ENCODE measurements around the gene FKRP.
A peak's percentile ranks its signal among the peaks of the same experiment; 100 is the strongest.
"Not testable (repeated sequence)": the region's sequence is repeated elsewhere in the genome, so short reads cannot be mapped to it uniquely, and the experiment has no call there.

FKRP gene, protein sequence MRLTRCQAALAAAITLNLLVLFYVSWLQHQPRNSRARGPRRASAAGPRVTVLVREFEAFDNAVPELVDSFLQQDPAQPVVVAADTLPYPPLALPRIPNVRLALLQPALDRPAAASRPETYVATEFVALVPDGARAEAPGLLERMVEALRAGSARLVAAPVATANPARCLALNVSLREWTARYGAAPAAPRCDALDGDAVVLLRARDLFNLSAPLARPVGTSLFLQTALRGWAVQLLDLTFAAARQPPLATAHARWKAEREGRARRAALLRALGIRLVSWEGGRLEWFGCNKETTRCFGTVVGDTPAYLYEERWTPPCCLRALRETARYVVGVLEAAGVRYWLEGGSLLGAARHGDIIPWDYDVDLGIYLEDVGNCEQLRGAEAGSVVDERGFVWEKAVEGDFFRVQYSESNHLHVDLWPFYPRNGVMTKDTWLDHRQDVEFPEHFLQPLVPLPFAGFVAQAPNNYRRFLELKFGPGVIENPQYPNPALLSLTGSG

DNA sequence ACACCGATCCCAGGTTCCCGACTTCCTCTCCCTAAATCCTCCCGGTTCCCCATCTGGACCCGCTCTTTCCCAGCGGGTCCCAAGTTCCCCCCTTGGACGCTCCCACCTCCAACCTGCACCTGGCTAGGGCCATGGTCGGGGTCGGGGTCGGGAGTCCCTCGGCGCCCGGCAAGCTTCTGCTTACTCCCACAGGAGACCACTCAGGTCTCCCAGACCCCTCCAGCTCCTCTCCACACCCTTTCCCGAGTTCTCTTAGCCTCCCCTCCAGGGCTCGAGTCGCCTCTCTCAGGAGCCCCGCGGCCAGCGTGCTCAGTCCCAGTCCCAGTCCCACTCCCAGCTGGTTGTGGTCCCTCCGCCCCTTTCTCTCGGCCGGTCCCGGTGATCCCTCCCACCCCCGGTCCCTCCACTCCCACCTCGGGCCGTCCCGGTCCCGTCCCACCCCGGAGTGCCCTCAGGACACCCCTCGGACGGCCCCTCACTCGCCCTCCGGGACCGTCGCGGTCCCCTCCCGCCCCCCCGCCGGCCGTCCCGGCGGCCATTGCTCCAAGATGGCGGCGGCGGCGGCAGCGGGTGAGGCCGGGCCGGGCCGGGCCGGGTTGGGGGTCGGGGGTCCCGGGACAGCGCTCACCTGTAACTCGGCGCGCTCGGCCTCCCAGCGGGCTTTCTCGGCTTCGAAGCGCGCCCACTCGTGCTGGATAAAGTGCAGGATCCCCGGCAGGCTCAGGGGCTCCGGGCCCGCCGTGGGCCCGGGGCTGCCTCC lies at the start of gene FKRP:
FKRP (plus strand) TSS at position 537 of the 760 bp plus-strand sequence. CDS start 9,394 bp downstream, outside the sequence.
- peak; percentile 18 to 35 for DNase-seq

DNA sequence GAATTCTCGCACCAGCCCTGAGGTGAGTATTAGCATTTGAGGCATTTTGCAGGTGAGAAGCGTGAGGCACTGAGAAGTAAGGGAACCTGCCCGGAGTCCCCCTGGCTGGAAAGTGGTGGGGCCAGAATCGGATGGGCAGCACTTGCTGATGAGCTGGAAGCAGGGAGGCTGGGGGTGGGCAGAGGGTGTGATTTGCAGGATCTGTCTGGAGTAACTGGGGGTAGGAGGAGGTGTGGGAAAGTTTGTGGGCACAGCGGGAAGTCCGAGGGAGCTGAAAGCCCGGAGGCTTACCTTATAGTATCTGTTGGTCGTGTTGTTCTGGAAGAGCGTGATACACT lies 49.0 kb upstream of the FKRP start:
- DNase-seq: no peak

DNA sequence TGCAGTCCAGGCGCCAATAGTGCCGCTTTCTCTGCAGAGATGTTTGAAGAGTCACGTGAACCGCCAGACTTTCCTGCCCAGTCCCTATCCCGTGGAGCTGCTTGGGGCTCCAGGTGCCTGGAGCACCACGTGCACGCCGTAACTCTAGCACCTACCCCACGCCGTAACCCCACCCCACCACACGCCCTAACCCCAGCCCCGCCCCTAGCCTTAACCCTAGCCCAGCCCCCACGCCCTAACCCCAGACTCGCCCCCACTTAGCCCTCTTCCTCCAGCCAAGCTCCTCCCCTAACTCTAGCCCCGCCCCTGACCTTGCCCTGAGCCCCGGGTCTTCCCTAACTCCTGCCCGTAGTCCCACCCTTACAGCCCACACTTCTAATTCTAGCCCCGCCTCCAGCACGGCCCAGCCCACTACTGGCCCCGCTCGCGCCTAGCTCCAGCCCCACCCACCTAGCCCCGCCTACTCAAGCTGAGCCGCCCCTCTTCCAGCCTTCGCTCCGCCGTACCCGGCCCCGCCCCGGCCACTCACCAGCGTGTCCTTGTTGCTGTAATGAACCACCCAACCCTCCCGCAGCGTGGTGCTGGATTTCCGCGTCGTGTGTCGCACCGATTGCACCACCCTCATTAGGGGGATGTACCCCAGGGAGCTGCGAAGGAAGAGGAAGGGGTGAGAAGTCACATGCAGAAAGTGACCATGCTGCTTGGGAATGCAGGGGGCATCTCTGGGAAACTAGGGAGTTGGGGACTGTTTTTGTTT lies 48.5 kb upstream of the FKRP start:
- DNase-seq: peak; percentile 11 to 37

DNA sequence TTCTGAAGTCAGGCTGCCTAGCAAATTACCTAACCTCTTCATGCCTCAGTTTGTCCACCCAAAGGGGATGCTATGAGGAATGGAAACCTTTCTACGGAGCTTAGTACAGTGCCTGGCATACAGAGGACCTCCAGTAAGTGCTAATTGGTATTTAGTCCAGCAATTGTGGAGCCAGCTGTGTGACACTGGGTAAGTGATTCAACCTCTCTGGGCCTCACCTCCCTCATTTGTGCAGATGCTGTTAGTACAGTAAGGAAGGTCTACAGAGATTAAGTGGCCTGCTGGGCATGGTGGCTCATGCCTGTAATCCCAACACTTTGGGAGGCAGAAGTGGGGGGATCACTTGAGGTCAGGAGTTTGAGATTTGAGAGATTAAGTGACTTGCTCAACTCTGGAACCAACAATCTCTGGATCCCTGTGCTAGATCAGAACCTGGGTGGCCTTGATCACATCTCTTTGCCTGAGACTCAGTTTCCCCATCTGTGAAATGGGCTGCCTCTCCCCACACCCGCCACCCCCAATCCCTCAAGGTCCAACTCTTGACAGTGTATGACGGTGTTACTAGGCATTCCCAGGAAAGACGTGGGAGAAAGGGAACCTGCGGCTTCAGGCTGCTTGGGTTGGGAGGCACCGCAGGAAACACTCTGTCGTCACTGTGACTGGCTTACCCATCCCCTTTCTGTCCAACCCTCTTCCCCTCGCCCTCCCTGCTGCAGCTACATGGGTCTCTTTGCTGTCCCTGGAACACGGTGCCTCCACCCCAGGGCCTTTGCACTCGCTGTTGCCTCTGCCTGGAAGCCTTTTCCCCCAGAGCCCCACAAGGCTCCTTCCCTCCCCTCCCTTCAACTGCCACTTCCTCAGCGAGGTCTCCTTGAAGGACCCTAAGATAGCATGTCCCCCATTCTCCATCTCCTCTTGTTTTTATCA lies 47.2 kb upstream of the FKRP start:
- no peak for DNase-seq

DNA sequence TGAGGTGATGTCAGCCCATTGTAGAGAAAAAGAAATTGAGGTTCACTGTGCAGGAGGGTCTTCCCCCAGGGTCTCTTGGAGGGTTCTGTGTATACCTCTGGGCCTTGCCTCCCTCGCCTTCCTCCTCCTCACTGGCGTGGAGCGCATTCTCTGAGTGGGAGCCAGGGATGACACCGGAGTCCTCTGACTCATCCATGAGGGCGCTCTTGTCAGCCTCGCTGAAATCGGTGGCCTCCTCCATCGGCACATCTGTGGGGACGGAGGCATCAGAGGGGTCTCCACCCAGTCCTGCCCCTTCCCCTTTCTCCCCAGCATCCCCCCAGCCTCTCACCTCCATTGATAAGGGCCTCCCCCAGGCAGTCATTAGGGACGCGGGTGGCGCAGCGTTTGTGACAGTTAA lies 45.2 kb upstream of the FKRP start:
- no peak for DNase-seq

DNA sequence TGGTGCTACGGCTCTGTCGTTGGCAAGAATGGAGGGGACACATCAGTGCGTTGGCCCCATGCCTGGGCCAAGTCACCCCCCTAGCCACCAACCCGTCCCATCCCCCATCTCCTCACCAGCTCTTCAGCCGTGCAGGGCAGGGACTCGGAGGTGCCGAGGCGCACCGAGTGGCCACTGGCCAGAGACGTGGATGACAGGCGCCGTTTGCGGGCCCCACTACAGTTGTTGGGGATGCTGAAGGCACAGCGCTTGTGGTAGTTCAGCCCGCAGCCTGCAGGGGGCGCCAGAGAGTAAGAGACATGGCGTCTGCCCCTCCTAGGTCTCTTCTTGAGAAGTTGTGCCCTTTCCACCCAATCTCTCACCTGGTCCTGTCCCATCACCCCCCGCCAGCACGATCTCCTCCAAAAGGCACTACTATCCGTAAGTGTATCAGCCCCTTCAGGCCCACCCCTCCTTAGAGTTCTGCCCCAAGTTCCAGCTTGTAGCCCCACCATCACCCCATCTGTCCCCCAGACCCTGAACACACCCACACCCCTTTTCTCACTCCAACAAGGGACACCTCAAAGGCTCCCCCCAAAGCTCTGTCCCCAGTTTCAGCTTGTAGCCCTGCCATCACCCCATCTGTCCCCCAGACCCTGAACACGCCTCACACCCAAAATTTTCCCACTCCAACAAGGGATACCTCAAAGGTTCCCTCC lies 41.3 kb upstream of the FKRP start:
- DNase-seq: peak; percentile 77 to 85

DNA sequence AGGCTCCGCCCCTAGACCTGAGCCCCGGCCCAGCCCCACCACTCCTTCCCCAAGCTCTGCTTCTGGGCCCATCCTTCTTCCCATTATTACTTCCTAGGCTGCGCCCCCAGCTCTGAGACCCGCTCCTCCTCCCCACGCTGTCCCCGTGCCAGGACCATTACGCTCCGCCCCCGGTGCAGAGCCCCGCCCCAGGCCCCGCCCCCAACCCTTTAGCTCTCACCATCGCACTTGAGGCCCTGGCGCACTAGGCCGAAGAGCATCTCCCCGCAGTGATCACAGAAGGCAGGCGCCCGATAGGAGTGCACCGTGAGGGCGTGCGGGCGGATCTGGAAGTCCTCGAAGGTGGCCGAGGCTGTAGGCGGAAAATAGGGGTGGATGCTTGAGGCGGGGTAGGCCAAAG lies 35.2 kb upstream of the FKRP start:
- no peak for DNase-seq

DNA sequence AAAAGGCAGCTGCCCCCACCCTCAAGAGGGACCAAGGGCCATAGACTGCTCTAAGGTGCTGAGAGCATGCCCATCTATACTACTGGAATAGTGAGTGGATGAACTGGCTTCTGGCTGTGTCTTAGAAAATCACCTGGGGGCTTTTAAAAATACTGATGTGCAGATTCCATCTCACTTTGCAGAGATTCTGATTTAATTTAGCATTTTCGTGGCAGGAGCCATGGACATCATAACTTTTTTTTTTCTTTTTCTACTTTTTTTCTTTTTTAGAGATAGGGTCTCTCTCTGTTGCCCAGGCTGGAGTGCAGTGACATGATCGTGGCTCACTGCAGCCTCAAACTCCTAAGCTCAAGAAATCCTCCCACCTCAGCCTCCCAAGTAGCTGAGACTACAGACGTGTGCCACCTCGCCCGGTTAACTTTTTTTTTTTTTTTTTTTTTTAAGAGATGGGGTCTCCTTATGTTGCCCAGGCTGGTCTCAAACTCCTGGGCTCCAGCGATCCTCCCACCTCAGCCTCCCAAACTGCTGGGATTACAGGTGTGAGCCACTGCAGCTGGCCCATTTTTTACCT lies 33.0 kb upstream of the FKRP start:
- DNase-seq: not testable (repeated sequence)

DNA sequence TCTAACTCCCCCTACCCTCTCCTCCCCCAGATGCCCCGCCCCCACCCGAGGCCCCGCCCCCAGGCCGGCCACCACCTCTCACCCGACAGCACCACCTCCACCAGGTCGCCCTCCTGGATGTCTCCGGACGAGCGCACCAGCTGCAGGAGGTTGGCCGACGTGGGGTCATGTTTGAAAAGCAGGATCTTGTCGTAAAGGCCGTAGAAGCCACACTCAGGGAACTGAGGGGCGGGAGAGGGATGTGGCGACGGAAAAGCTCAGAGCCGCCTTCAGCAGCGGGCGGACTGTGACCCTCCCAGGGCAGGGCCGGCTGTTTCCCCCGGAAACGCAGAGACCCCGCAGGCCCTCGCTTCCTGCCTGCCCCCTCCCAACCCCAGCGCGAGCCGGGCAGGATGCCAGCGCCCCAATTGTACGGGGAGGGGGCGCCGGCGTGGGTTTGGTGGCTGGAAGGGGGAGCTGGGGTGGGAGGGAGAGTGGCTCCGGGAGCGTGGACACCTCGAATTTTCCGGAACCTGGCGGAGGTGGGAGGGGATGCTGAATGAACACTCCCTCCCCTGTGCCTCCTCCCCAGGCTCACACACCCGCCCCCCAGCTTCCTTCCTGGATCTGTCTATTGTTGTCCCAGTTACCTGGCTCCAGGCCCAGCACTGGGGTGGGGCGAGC lies 31.9 kb upstream of the FKRP start:
- peak; percentile 72 to 83 for DNase-seq

DNA sequence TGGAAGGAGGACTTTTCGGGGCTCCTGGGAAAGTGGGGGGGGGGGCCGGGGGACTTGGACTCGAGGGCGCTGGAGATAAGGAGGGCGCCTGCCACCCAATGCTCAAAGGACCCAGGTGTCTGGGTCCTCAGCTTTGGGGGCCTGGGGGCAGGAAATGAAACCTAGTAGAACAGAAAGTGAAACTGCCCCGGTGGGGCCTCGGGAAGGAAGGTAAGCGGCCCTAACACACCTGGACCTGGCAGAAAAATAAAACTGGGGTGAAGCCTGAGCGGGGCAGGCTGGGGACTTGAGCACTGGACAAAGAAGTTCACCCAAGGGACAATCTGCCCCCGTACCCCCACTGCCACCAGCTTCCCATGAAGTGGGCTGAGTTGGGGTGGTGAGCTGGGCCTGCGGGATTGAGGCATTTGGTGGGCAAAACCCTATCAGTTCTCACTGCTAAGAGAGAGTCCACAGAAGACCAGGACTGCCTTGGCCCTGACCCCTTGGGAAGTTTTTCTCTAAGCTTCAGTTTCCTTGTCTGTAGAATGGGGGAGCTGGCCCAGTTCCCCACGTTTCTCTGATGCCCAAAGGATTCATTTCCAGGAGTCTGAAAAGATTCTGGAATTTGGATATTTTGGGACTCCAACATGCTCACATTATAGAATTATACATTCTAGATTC lies 31.3 kb upstream of the FKRP start:
- DNase-seq: peak in 1 of 2 donors; percentile 71

DNA sequence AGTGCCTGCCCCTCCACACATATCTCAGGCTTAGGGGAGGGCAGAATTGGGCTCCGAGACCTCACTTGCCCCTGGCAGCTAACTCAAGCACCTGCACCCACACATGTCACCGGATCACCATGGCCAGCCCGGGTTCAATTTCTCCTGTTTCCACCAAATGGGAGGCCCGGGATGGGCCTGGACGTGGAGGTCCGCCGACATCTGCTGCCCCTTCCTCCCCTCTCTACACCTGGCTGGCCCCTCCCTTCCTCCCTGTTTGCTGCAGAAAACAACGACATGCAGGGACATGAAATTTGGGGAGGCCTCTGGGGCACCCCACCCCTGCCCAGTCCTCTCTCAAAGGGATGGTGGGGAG lies 30.3 kb upstream of the FKRP start:
- DNase-seq: no peak

DNA sequence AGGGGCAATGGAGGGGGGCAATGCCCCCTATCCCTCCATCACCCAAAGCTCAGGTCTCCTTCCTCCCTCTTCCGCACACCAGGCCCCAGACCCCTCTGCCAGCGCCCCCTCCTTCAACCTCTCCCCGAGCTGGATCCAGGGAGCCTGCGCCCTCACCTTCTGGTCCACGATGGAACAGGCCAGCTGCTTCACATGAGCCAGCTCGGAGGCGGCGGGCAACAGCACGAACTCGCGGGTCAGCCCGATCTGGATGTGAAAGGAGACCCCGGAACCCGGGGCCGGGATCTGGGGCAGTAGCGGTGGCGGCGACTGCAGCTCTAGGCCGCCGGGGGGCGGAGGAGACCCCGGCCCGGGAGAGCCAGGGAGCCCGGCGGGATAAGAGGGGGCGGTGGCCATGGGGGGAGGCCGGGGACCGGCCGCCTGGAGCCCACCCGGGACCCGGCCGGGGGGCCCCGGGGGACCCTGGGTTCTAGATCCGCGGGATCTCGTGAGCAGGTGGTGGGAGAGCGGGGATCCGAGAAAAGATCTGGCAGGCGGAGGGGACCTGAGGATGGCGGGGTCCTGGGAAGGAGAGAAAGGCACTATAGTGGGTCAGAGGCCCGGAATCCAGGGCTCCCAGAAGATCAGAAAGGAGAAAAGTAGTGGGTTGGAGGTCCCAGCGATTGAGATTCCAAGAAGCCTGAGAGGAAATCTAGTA lies 29.7 kb upstream of the FKRP start:
- no peak for DNase-seq

DNA sequence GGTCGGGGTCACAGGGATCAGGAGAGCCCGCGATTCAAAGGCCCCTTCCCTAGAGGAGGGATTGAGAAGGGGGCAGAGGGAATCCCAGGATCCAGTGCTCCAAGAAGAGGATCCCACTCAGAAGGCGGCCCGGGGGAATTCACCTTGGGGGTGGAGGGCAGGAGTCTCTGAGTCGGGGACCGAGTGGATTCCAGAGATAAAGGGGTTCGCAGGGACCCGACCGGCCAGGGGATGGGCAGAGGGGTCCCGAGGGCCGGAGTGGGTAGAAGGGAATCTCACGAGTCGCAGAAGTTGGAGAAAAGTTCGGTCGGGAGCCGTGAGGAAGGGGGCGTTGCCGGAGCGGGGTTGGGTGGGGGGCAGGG lies 29.2 kb upstream of the FKRP start:
- no peak for DNase-seq

DNA sequence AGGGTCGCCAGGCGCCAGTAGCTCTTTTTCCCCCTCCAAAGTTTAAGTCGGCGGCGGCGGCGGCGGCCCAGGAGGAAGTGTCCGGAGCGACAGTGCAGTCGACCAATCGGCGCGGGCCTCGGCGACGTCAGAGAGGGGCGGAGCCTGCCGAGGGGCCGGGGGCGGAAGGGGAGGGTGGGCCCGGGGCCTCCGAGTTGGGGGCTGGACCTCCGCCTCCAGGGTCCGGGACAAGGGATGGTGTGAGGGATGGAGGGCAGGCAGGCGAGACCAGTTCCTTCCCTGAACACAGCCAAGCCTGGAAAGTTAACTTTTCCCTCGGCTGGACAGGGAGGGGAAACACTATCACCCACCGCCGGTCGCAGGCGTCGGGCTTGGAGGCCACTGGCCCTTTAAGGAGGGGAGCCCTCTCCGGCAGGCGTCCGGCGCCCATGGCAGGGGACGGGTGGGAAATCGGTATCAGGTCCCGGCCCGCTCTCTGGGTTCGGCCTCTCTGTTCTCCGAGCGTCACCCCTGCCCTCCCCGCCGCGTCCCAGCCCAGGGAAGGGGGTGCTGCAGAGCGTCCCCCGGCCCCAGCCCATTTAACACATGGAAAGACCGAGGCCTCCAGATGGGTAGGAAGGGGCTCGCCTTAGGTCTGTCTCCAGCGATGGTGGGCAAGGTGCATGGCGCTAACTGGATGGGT lies 28.7 kb upstream of the FKRP start, which contains the start of gene PRKD2:
PRKD2 (minus strand) TSS at position 81 of the 682 bp plus-strand sequence. CDS start 744 bp downstream, outside the sequence.
- peak; percentile 83 to 86 for DNase-seq

DNA sequence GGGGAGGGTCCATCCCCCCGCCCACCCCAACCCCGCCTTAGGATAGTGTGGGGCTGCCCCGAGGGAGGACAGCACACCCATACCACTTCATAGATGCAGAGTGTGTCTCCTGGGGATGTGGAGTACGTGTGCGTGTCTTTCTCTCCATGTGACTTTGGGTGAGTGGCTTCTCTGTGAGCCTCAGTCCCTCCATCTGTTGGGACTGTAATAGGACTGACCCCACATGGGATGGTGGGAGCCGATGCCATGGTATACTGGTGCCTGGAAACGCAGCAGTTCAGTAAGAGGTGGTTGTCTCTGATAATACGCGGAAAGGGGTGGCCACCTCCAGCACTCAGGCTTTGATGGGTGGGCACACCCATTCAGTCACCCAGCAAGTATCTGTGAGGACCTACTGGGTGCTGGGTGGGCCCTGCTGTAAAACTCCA lies 28.1 kb upstream of the FKRP start:
- DNase-seq: no peak

DNA sequence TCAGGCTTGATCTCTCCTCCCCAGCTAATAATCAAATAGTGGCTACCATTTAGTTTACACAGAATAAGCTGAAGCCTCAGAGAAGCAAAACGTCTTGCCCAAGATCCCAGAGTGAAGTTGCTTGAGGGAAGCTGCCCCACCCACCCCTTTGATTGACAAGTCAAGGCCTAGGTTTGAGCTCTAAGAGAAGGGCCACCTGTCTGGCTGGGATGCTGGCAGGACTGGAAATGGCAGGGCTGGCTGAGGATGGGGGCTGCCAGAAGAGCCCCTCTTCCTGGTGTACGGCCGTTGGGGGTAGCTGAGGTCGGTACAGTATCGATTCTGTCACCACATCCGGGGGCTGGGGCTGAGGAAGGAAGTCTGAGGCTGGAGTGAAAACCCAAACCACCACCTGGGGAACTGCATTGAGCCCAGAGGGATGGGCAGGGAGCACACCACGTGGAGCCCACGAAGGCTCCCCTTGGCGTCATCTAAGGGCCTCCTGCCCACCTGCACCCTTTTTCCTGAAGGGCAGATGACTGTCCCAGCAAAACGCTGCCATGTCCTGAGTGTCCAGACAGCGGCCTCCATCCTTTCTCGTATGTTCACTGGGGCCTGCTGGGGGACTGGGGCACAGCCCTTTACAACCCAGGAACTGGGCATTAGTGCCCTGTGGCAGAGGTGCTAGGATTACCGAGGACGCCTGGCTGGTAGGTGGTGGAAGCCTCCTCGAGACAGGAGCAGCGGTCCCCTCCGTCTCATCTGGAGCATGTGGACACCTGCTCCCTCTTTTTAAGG lies 27.5 kb upstream of the FKRP start:
- DNase-seq: peak; percentile 64 to 72

DNA sequence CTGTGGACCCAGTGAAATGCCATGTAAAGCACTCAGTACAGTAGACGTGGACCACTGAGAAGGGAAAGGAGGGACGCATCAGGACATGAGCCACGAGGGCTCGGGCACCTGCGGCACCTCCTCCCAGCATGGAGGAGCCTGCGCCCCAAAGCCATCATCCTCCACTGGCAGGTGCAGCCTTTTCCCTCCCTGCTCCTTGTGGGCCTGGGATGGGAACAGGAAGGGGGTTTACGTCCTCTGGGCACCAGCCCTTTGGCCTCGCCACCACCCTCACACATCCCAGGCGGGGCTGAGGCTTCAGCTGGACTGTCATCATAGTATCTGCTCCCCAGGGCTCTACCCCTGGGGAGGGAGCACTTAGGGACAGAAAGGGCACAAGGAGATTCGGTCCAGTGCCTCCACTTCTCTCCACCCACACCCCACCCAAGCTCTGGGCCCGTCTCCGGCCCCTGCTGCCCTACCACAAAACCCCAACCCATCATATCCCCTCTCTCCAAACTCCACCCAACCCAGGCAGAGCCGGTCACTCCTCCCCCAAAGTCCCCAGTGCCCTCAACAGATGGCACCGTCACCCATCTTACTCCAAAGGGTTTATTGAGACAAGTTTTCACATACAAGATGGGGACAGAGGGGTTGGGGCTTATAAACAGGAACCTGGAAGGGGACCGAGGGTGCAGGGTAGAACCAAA lies 26.8 kb upstream of the FKRP start:
- DNase-seq: peak in 1 of 2 donors; percentile 54
